ENCODE data around the gene ISCA1. TPM values are rescaled to one million over a fixed set of nuclear protein-coding genes. Genes with fewer than 3 reads are reported as not detected.
A peak's percentile ranks its signal among the peaks of the same experiment; 100 is the strongest.

Gene ISCA1
- total and polyA plus RNA-seq, 8 donors, result 24.1 to 47.0 (median 39.5) TPM

- DNase-seq, result peak in 3 of 4 donors; percentile 24 to 92 (median 81)
- intact Hi-C loops (cut with DNase I), result no loop called here
Measured at GRCh38 chr9:86281593-86282076, 703 bp downstream of the ISCA1 start.

GRCh38 chr9:86280580-86280979, 1.8 kb downstream of the ISCA1 start:
- ATAC-seq (no peak), DNase-seq (no peak)
- Histone ChIP-seq H3K4me1 (peaks cover 0 to 28% of the 10 kb centered on the region in 2 donors), H3K4me3 (no peak overlapping the region), H3K36me3 (no peaks in the 10 kb centered on the region), H3K9me3 (no peaks in the 10 kb centered on the region), H3K27ac (no peak overlapping the region), H3K27me3 (no peaks in the 10 kb centered on the region)
- no peak for TF ChIP-seq CTCF (IDR thresholded peaks at IDR 0.05)
- intact Hi-C loops (cut with DNase I), result no loop called here

More at GRCh38 chr9:86281593-86282076, 703 bp downstream of the ISCA1 start:
- Histone ChIP-seq H3K4me1 (peaks cover 0 to 28% of the 10 kb centered on the region in 2 donors), H3K9me3 (no peaks in the 10 kb centered on the region), H3K4me3 (peak overlapping the region; percentile 77 to 93), H3K36me3 (no peaks in the 10 kb centered on the region), H3K27me3 (no peaks in the 10 kb centered on the region), H3K27ac (peak overlapping the region; percentile 97 to 98)
- ATAC-seq, result peak; percentile 49
- no peak for TF ChIP-seq CTCF (IDR thresholded peaks at IDR 0.05)

DNA sequence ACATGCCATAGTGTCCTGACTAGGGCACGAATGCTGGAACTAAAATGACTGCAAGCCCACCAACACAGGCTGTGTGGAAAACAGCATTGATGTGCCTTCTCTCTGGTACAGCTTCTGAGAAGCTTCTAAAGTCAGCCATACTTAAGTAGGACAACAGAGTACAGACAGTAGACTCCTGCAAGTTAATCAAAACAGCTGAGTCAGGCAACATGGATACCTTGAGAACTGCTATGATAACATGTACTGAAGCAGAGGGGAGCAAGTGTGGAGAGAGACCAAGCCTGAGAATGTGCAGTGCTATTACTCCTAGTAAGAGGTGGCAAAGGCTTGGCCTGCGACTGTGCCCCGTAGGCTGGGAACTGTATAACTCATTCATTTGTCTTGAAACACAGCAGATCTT, 2.5 kb downstream of the ISCA1 start:
- Histone ChIP-seq H3K27me3 (no peaks in the 10 kb centered on the region), H3K4me1 (peaks cover 0 to 28% of the 10 kb centered on the region in 2 donors), H3K36me3 (no peaks in the 10 kb centered on the region), H3K9me3 (no peaks in the 10 kb centered on the region), H3K4me3 (no peak overlapping the region), H3K27ac (no peak overlapping the region)
- ATAC-seq (no peak), DNase-seq (no peak)
- intact Hi-C loops (cut with DNase I), result no loop called here
- no peak for TF ChIP-seq CTCF (IDR thresholded peaks at IDR 0.05)

GRCh38 chr9:86277072-86277471, 5.3 kb downstream of the ISCA1 start:
- no peak for ATAC-seq

DNA sequence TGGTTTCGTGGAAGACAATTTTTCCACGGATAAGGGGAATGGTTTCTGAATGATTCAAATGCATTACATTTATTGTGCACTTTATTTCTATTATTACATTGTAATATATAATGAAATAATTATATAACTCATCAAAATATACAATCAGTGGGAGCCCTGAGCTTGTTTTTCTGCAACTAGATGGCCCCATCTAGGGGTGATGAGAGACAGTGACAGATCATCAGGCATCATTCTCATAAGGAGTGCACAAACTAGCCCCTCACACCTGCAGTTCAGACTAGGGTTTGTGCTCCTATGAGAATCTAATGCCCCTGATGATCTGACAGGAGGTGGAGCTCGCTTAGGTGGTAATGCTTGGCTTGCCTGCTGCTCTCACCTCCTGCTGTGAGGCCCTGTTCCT, 6.4 kb downstream of the ISCA1 start:
- DNase-seq (no peak), ATAC-seq (no peak)
- H3K9me3 ChIP-seq, result no peaks in the 10 kb centered on the region
- intact Hi-C loops (cut with DNase I), result no loop called here
- no peak overlapping the region for H3K4me3 ChIP-seq
- TF ChIP-seq CTCF (IDR thresholded peaks at IDR 0.05), result no peak
- no peak overlapping the region for H3K27ac ChIP-seq
- H3K36me3 ChIP-seq, result peaks cover 0 to 26% of the 10 kb centered on the region in 2 donors
- no peaks in the 10 kb centered on the region for H3K27me3 ChIP-seq
- peaks cover 0 to 14% of the 10 kb centered on the region in 2 donors for H3K4me1 ChIP-seq

More at GRCh38 chr9:86277072-86277471, 5.3 kb downstream of the ISCA1 start:
- Histone ChIP-seq H3K9me3 (no peaks in the 10 kb centered on the region), H3K4me1 (peaks cover 0 to 21% of the 10 kb centered on the region in 2 donors), H3K27ac (no peak overlapping the region), H3K36me3 (peaks cover 0 to 16% of the 10 kb centered on the region in 2 donors), H3K27me3 (no peaks in the 10 kb centered on the region), H3K4me3 (no peak overlapping the region)
- DNase-seq, result no peak
- no peak for TF ChIP-seq CTCF (IDR thresholded peaks at IDR 0.05)
- intact Hi-C loops (cut with DNase I), result no loop called here
